GM18951 (cell line): Measurements from ENCODE around the gene SSBP4.

ENCODE experiments used
- POLR2A ChIP-seq: IDR thresholded peaks from 4 replicates; pipeline ENCODE4 v1.6.1; 2011; ENCODE audit warnings: mild to moderate bottlenecking; ENCODE audit not compliant: insufficient read length, insufficient read depth; ENCODE audit errors: extremely low read depth
- in situ Hi-C: fragments of 300-500 bp; cut with MboI; formaldehyde crosslinking; loops from one replicate; pipeline ENCODE4 v1.12.0; 2022; ENCODE audit warnings: low sequenced_read_pairs, mixed read lengths, inconsistent platforms; ENCODE audit not compliant: unreplicated experiment

SSBP4 gene

DNA sequence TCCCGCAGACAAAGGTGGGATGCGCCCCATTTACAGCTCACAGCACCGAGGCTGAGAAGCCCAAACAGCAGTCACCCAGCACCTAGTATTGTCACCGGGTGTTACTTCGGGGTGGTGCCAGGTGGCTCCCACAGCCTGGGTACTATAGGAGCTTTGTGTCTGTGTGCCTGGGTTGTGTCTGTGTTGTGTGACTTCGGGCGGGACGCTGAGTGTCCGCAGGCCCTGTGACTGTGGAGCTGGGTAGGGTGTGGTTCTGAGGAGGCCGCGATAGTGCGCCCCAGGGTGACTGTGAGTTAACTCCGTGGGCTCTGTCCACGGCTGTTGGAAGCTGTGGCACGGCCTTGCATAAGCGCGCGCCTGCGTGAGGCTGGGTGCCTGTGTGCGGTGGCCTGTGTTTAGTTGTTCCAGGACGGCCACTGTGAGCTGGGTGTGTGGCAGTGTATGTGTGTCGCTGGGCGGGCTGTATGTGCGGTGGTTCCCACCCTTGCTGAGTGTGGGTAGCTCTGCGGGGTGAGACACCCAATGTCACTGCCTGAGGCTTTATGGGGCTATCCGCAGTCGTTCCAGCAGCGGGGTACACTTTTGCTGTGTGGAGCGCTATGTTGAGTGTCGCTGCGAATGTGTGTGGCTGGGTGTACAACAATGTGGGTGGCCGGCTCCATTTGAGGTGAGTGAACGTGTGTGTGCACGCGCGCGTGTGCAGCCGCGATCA is 559 bp upstream of the SSBP4 start:
- no peak for TF ChIP-seq POLR2A
- in situ Hi-C loops, result no loop called here

GRCh38 chr19:18419699-18420460 is 682 bp downstream of the SSBP4 start:
- TF ChIP-seq POLR2A, result no peak
- in situ Hi-C loops, result no loop called here

- no peak for TF ChIP-seq POLR2A
- in situ Hi-C loops, result no loop called here
Measured at GRCh38 chr19:18420930-18421329, 1.7 kb downstream of the SSBP4 start.

DNA sequence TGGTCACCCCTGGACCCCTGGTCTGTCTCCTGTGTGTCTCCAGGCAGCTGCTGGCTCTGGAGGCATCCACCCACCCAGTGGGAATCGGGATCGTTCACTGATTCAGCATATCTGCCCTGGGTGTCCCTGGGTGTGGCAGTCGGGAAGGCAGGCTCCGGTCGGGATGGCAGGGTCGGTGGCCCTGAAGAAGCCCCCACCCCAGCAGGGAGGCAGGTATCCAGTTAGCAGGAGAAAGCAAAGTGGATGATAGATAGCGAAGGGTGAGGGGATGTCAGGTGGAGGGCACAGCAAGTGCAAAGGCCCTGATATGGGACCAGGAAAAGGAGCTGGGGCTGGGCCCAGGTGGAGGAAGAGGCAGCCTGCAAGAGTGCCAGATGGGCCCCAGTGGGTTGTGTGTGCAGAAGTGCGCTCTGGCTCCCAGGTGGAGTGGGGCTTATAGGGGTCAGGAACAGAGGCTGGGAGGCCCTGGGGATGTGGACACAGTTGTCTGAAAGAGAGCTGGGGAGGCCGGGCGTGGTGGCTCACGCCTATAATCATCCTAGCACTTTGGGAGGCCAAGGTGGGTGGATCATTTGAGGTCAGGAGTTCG is 2.3 kb downstream of the SSBP4 start:
- TF ChIP-seq POLR2A, result no peak
- in situ Hi-C loops, result no loop called here

DNA sequence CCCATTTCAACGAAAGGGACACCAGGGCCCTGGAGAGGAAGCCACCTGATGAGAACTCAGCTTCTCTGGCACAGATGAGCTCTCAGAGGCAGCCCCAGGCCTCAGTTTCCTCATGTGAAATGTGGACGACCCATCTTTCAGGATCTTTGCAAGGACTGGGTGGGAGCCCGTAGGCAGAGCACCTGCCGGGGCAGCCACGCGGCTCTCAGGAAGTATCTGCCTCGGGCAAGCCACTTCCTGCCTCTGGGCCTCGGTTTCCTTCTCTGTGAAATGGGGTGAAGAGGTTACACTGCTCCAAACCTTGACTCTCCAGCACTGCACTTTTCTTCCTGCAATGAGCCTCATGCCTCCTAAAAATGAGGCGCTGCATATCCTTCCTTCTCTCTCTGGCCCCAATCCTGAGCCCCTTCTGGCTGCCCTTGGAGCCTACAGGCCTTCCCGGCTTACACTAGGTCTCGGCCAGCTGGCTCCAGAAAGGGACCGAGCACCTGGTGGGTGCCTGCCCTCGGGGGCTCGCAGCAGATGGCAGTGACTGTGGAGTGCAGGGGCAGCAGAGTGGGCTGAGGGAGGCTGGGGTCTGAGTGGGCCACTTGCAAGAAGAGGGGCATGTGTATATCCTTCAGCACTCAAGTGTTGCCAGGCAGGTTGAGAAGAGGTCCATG is 3.5 kb downstream of the SSBP4 start:
- in situ Hi-C loops, result no loop called here
- no peak for TF ChIP-seq POLR2A

DNA sequence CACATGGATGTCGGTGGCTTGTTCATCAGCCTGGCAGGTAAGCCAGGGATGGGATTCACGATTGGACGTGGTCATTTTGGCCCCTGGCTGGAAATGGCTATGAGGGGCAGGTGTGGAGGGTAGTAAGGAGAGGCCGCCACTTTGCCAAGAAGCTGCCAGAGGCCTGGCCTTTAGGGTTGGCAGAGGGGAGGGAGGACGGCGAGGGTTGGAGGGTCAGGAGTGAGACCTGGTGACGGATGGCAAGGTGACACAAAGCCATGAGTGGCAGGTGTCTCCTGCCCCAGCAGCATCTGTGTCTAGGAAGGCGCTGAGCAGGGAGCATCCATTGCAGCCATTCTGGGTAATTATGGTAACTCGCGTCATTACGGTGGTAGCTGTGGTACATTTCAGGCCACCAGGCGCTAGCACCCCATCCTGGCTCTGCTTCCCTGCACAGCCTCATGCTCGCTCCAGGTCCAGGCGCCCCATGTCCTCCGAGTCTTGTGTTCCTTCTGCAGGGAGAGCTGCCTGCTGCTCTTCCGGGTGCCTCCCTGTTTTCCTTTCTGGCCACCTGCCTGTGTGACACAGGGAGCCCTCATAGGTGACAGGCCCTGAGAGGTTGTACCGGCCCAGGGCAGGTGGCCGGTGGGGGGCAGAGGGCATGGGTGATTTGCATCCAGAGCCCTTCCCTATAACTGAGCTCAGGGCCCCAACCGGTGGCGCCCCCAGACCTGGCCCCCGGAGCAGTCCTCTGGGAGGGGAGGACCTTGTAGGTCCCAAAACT is 4.2 kb downstream of the SSBP4 start:
- in situ Hi-C loops, result no loop called here
- no peak for TF ChIP-seq POLR2A

- in situ Hi-C loops, result no loop called here
- TF ChIP-seq POLR2A, result no peak
Measured at GRCh38 chr19:18424122-18424889, 5.1 kb downstream of the SSBP4 start.

GRCh38 chr19:18424890-18425514 is 5.8 kb downstream of the SSBP4 start:
- in situ Hi-C loops, result no loop called here

GRCh38 chr19:18425515-18426415 is 6.6 kb downstream of the SSBP4 start:
- TF ChIP-seq POLR2A, result no peak
- in situ Hi-C loops, result no loop called here

More at GRCh38 chr19:18424890-18425514, 5.8 kb downstream of the SSBP4 start:
- no peak for TF ChIP-seq POLR2A

GRCh38 chr19:18426416-18426767 is 7.2 kb downstream of the SSBP4 start:
- no peak for TF ChIP-seq POLR2A
- in situ Hi-C loops, result no loop called here
